Endothelial cell of umbilical vein (primary cell): ENCODE data around the gene SBK3. TPM values are rescaled to one million over a fixed set of nuclear protein-coding genes. Genes with fewer than 3 reads are reported as not detected.
"Not testable (repeated sequence)": the region's sequence is repeated elsewhere in the genome, so short reads cannot be mapped to it uniquely, and the experiment has no call there.

ENCODE experiments used
- BruUV-seq: library from RNA; stranded (reverse); fragments of 400-500 nt; replicated peaks from 2 replicates; lab custom pipeline; 2021; lab: Mats Ljungman, UMichigan
- CTCF ChIA-PET: fragments of 300-600, 350-600 bp; sonication (Branson Sonifier 250); formaldehyde crosslinking; loops from one replicate; lab custom pipeline; 2021; ENCODE audit warnings: antibody characterized with exemption, inconsistent platforms; lab: Charles Lee
- POLR2A ChIA-PET: fragments of 300-600, 350-600 bp; sonication (Branson Sonifier 250); formaldehyde crosslinking; loops from one replicate; lab custom pipeline; 2021; ENCODE audit warnings: antibody characterized with exemption, inconsistent platforms; lab: Charles Lee
- DNase-seq: peaks from one replicate; pipeline ENCODE4 v3.0.0-alpha.2; 2011; ENCODE audit warnings: low read depth, low spot score
- FAIRE-seq: peaks from 2 replicates; lab custom pipeline; 2011; peaks lifted over from hg19 to GRCh38; lab: Jason Lieb, UNC
- H2AFZ ChIP-seq: 2 replicates; pipeline ENCODE4 v1.6.0; 2012; ENCODE audit warnings: low read depth, low read length, control low read depth, inconsistent platforms
- H3K27ac ChIP-seq: 2 replicates; pipeline ENCODE4 v1.5.1; 2011; ENCODE audit warnings: low read depth, mild to moderate bottlenecking, control low read depth, low read length, moderate library complexity; ENCODE audit not compliant: insufficient read depth
- H3K27me3 ChIP-seq, 2 experiments: 2 replicates each; pipeline versions ENCODE4 v1.6.0 to v1.6.1; 2011; ENCODE audit warnings: low read length in 2 of 2, mixed read lengths in 1 of 2; ENCODE audit not compliant: control insufficient read depth in 2 of 2, insufficient read depth in 2 of 2
- H3K36me3 ChIP-seq, 2 experiments: 2 replicates in 1 of 2; 3 replicates in 1 of 2; pipeline ENCODE4 v1.5.1; 2011; ENCODE audit warnings: low read length in 2 of 2, mild to moderate bottlenecking in 1 of 2, moderate library complexity in 1 of 2; ENCODE audit not compliant: control insufficient read depth in 2 of 2, insufficient read depth in 2 of 2; ENCODE audit errors: extremely low read depth in 1 of 2
- H3K4me1 ChIP-seq: 3 replicates; pipeline ENCODE4 v1.5.1; 2011; ENCODE audit warnings: mild to moderate bottlenecking, low read length; ENCODE audit not compliant: control insufficient read depth, insufficient read depth; ENCODE audit errors: extremely low read depth
- H3K4me2 ChIP-seq: 2 replicates; pipeline ENCODE4 v1.6.1; 2011; ENCODE audit warnings: low read length, control low read depth, mixed read lengths; ENCODE audit not compliant: insufficient read depth
- H3K4me3 ChIP-seq, 3 experiments: fragments of 200-600 bp in 1 of 3; sonication (generic), shearing (Covaris generic) in 1 of 3; replicated peaks in 1 of 3; 2 replicates each; pipeline ENCODE4 v1.5.1; 2011 to 2016; ENCODE audit warnings: control low read depth in 3 of 3, low read length in 3 of 3, mild to moderate bottlenecking in 2 of 3, inconsistent platforms in 1 of 3, low read depth in 1 of 3, moderate library complexity in 1 of 3; ENCODE audit not compliant: insufficient read depth in 1 of 3
- H3K79me2 ChIP-seq: 2 replicates; pipeline ENCODE4 v1.6.0; 2012; ENCODE audit warnings: low read length, inconsistent platforms; ENCODE audit not compliant: control insufficient read depth, insufficient read depth
- H3K9ac ChIP-seq: replicated peaks from 2 replicates; pipeline ENCODE3; 2011; ENCODE audit warnings: low read length, control low read depth; ENCODE audit not compliant: insufficient read depth; ENCODE audit errors: extremely low read depth
- H3K9me1 ChIP-seq: replicated peaks from 3 replicates; pipeline ENCODE4 v1.6.0; 2011; ENCODE audit warnings: mild to moderate bottlenecking, low read length; ENCODE audit not compliant: control insufficient read depth, insufficient read depth; ENCODE audit errors: extremely low read depth
- H3K9me3 ChIP-seq: replicated peaks from 2 replicates; pipeline ENCODE4 v1.5.1; 2012; ENCODE audit warnings: low read length, inconsistent platforms; ENCODE audit not compliant: control insufficient read depth, insufficient read depth
- H4K20me1 ChIP-seq: replicated peaks from 2 replicates; pipeline ENCODE3; 2011; ENCODE audit warnings: mild to moderate bottlenecking, low read length; ENCODE audit not compliant: control insufficient read depth, insufficient read depth; ENCODE audit errors: extremely low read depth
- FOS ChIP-seq: IDR thresholded peaks from 2 replicates; pipeline ENCODE4 v1.6.1; 2011; ENCODE audit warnings: mild to moderate bottlenecking, low read length, moderate library complexity, borderline replicate concordance; ENCODE audit not compliant: insufficient read depth
- POLR2AphosphoS5 ChIP-seq: IDR thresholded peaks from 2 replicates; pipeline ENCODE4 v1.6.1; 2012; ENCODE audit warnings: low read depth, mild to moderate bottlenecking, control low read depth, low read length, moderate library complexity; ENCODE audit not compliant: insufficient read depth
- dilution Hi-C: fragments of 300-500 bp; cut with MboI; formaldehyde crosslinking; loops from one replicate; pipeline ENCODE4 v1.15.0; 2019; ENCODE audit warnings: low sequenced_read_pairs; ENCODE audit not compliant: extremely low pct_ligation_motif_present
- intact Hi-C: fragments of 100-400 bp; cut with micrococcal nuclease; formaldehyde crosslinking; loops from one replicate; pipeline ENCODE4 v1.10.0; 2022
- polyA plus RNA-seq, 4 experiments: library from polyadenylated mRNA; depleted of rRNA in 3 of 4; stranded (reverse) in 3 of 4; unstranded in 1 of 4; fragments of >200 nt; gene quantifications; 2 replicates each; pipeline versions ENCODE4 v1.2.1 to v1.2.3, GENCODE V29; 2011 to 2012; ENCODE audit warnings: missing spikeins in 1 of 4
- total RNA-seq: library from RNA; stranded (reverse); gene quantifications from 2 replicates; pipeline ENCODE4 v1.2.3, GENCODE V29; 2021
- TF ChIP-seq, protein P1 (sequence below): IDR thresholded peaks from 2 replicates; pipeline ENCODE4 v1.6.1; 2011; ENCODE audit not compliant: insufficient read depth, insufficient read length

The SBK3 gene
- total and polyA plus RNA-seq, 2 donors (not counting 3 experiments of a cell fraction or from before 2014, with no cell fraction given): 0.18 to 0.62 TPM

DNA sequence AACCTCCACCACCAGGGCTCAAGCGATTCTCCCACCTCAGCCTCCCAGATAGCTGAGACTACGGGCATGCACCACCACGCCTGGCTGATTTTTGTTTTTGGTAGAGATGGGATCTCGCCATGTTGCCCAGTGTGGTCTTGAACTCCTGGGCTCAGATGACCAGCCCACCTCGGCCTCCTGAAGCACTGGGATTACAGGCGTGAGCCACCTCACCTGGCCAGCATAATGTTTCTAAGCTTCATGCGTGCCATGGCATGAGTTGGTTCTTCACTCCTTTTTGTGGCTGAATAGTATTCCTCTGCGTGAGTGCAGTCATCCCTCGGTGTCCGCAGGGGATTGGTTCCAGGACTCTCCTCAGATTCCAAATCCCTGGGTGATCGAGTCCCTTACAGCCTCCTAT is 39.5 kb upstream of the SBK3 start:
- POLR2A ChIA-PET: interaction anchor here (0.5 to 0.6 kb wide), 2 partner anchors 12 to 62 kb away, joined by 3 to 10 read pairs; no protein-coding TSS in a partner anchor
- intact Hi-C loops: no loop called here
- TF ChIP-seq, protein P1, sequence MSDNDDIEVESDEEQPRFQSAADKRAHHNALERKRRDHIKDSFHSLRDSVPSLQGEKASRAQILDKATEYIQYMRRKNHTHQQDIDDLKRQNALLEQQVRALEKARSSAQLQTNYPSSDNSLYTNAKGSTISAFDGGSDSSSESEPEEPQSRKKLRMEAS: no peak
- TF ChIP-seq FOS (no peak), POLR2AphosphoS5 (no peak)
- Histone ChIP-seq H3K9me3 (no peaks in the 10 kb centered on the region), H4K20me1 (no peaks in the 10 kb centered on the region), H2AFZ (no peak overlapping the region), H3K36me3 (no peaks in the 10 kb centered on the region), H3K4me1 (peaks cover 4% of the 10 kb centered on the region), H3K4me3 (no peak overlapping the region), H3K4me2 (no peak overlapping the region), H3K79me2 (peaks cover 7% of the 10 kb centered on the region), H3K9me1 (no peaks in the 10 kb centered on the region), H3K9ac (no peak overlapping the region), H3K27ac (no peak overlapping the region), H3K27me3 (peaks cover 4 to 7% of the 10 kb centered on the region in 2 experiments)
- dilution Hi-C loops: no loop called here
- no TSS peak for BruUV-seq
- no peak for FAIRE-seq
- DNase-seq: no peak
- CTCF ChIA-PET: interaction anchor here (1.0 kb wide), 1 partner anchor 19 kb away, joined by 3 read pairs; no protein-coding TSS in a partner anchor

DNA sequence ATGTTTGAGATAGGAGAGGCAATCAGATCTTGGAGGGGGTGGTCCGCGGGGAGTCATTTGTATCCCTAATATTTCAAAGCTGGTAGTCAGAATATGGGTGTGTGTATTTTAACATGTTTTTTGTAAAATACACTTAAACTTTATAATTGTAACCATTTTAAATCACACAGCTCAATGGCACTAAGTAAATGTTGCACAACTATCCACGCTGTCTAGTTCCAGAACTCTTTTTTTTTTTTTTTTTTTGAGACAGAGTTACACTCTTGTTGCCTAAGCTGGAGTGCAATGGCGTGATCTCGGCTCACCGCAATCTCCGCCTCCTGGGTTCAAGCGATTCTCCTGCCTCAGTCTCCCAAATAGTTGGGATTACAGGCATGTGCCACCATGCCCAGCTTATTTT is 38.6 kb upstream of the SBK3 start:
- H3K9ac ChIP-seq, intact Hi-C loops, H3K36me3 ChIP-seq, H3K9me3 ChIP-seq, DNase-seq, H3K4me2 ChIP-seq, FAIRE-seq, H3K4me1 ChIP-seq, dilution Hi-C loops, H3K27ac ChIP-seq, BruUV-seq, H3K9me1 ChIP-seq, H3K27me3 ChIP-seq, H4K20me1 ChIP-seq, H2AFZ ChIP-seq, H3K4me3 ChIP-seq: not testable (repeated sequence)
- H3K79me2 ChIP-seq: peaks cover 12% of the 10 kb centered on the region
- ChIA-PET POLR2A (interaction anchor here (0.7 kb wide), 1 partner anchor 73 kb away, joined by 8 read pairs; no protein-coding TSS in a partner anchor), CTCF (interaction anchor here (0.9 to 1.4 kb wide), 5 partner anchors 22 to 67 kb away, joined by 3 to 5 read pairs (median 3); partner anchors contain the start of gene ZNF865)

DNA sequence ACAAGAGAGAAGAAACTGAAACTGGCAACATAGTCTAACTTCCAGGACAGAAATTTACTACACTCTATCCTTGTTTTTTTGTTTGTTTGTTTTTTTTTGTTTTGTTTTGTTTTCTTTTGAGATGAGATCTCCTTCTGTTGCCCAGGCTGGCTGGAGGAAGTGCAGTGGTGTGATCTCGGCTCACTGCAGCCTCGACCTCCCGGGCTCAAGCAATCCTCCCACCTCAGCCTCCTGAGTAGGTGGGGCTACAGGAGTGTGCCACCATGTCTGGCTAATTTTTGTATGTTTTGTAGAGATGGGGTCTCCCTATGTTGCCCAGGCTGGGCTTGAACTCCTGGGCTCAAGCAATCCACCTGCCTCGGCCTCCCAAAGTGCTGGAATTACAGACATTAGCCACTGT is 36.9 kb upstream of the SBK3 start:
- intact Hi-C loops, H3K9me1 ChIP-seq, H3K4me1 ChIP-seq, H3K4me2 ChIP-seq, H3K27ac ChIP-seq, DNase-seq, H3K9ac ChIP-seq, H3K27me3 ChIP-seq, FAIRE-seq, BruUV-seq, H3K4me3 ChIP-seq, H2AFZ ChIP-seq, H3K36me3 ChIP-seq, H3K9me3 ChIP-seq, H4K20me1 ChIP-seq, dilution Hi-C loops: not testable (repeated sequence)
- H3K79me2 ChIP-seq: peaks cover 12% of the 10 kb centered on the region
- POLR2A ChIA-PET: interaction anchor here (1.5 kb wide), 1 partner anchor 17 kb away, joined by 5 read pairs; the partner anchor contains the start of gene FIZ1
- CTCF ChIA-PET: interaction anchor here (1.1 kb wide), 1 partner anchor 9 kb away, joined by 3 read pairs; no protein-coding TSS in a partner anchor
